Nucleus accumbens (tissue), 56 donors: ENCODE results near the gene RNU6-7.
A peak's percentile ranks its signal among the peaks of the same experiment; 100 is the strongest.

Source experiments
- DNase-seq, 56 donors: peaks; one replicate each; lab custom pipeline; 2025; lab: John Stamatoyannopoulos, UW

RNU6-7 gene

GRCh38 chr14:32202998-32203882, 1.4 kb downstream of the RNU6-7 start, which contains the start of gene RNU6-8:
RNU6-8 (minus strand) TSS chr14:32203269.
- peak; percentile 20 to 95 (median 84) for DNase-seq

- peak in 13 of 56 donors; percentile 1 to 33 (median 6) for DNase-seq
Measured at GRCh38 chr14:32203928-32204357, 2.1 kb downstream of the RNU6-7 start.

GRCh38 chr14:32205554-32205953, 3.7 kb downstream of the RNU6-7 start:
- no peak for DNase-seq

- DNase-seq = no peak
Measured at GRCh38 chr14:32205984-32206383, 4.1 kb downstream of the RNU6-7 start.

DNA sequence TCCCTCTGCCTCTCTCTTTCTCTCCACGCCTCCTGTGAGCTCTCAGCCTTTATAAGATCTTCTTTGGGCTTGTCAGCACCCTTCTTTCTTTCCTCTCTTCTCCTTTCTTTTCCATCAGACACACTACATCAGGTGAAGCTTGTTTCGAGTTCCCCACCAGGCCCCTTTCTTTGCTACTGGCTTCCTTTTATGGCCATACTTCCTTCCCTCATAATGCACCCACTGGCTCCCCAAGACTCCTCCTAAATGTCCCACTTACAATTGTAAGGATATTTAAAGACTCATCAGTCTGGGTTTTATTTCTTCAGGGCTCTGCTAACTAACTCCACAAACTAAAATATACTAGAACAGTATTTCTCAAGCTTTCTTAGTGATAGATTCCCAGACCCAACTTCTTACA, 4.7 kb downstream of the RNU6-7 start:
- DNase-seq = no peak

DNA sequence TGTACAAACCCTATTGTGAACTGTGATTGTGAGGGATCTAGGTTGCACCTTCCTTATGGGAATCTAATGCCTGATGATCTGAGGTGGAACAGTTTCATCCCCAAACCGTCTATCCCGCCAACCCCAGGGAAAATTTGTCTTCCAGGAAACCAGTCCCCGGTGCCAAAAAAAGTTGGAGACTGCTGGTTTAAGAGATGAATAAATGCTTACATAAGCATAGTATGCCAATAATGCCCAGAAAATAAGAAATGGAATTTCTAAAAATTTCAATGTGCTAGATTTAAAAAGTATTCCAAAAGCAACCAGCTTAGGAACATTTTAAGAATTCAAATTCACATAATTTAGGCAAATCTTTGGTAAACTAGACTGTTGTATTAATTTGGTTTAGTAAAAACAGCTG, 6.6 kb downstream of the RNU6-7 start:
- no peak for DNase-seq

- no peak for DNase-seq
Measured at GRCh38 chr14:32209471-32209870, 7.6 kb downstream of the RNU6-7 start.

GRCh38 chr14:32211068-32211404, 9.2 kb downstream of the RNU6-7 start:
- DNase-seq = no peak

DNA sequence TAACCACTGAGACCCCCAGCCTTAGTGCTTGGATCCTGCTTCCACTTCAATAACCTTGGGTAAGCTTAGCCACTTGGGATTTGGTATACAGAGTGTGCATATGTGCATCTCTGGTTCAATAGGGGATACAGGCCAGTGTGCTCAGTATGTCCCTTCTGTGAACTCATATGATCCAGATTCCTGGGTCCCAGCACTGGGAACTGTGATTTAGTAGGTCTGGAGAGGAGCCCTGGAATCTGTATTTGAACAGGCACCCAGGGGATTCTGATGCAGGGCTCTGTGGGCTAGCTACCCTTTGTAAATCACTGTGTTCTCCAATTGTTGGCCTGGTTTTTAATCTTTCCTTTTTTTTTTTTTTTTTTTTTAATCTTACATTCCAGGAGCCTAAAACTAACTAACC, 11.0 kb downstream of the RNU6-7 start:
- no peak for DNase-seq

GRCh38 chr14:32217301-32217700, 15.5 kb downstream of the RNU6-7 start:
- no peak for DNase-seq

DNA sequence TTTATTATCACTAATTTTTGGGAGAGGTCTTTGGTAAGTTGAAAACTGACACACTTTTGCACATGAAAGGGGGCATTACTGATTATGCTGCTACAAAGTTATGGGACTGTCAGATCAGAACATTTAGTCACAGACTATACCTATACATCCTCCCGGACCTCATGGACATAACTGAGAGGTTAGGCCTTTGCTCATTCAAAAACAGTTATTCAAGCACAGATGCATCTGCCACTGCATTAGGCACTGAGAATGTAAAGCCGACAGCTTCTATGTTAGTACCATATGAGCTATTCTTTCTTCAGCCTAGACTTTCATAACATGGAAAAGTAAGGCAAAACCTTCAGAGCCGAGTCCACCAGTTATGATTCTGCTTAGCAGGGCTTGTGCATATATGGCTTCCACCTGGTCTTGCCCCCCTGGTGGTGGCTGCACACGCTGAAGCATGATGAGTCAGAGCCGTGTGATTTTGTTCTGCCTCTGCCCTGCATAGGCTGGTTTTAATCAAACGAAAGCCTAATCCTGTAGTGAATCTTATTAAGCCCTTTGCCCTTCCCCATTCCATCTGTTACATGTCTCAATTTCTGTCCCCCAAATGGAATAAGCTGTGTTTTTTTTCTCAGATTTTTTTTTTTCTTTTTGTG, 23.0 kb downstream of the RNU6-7 start:
- DNase-seq = peak in 20 of 56 donors; percentile 1 to 57 (median 5)

- no peak for DNase-seq
Measured at GRCh38 chr14:32225378-32225920, 23.6 kb downstream of the RNU6-7 start.

DNA sequence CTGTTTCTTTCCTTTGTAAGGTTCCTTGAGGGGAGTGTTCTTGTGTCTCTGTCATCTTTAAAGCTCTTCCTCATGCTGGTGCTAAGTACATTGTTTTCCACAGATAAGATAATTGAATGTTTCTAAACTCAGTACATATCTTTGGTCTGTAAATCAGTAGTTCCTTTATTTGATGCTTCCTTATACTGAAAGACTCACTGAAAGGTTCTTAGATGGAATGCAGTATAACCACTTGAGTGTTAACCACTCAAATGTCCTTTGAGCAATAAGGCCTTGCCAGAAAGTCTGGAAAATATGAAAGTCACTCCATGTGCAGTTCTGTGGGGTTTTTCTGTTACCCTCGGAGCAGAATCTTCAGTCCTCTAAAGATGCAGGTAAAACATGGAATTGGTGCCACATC, 24.2 kb downstream of the RNU6-7 start:
- no peak for DNase-seq

- DNase-seq = no peak
Measured at GRCh38 chr14:32230181-32230580, 28.3 kb downstream of the RNU6-7 start.

DNA sequence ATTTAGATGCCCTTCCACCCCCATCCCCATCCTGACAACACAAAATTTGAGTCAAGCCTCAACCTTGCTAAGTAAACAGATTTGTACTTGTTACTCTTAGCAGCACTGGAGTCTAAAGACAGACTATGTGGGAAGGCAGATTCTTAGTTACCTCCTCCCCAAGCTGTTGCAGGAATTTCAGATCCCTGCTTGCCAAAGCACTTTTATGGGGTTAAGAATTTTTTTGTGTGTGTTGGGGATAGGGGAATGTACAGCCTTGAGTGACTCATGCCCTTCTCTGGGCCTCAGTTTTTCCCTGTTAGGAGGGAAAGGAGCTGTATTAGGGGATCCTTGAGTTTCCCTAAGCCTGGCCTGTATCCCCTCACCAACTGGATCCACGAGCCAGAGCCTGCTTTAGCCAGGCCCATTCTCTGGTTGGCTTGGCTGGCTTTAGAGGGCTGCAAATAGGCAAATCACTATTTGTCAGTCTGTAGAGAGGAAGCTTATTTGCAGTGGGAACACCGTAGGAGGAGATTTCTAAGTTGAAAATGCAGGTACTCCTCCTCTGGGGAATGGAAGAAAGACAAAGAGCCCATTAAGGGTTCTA, 28.9 kb downstream of the RNU6-7 start:
- no peak for DNase-seq

DNA sequence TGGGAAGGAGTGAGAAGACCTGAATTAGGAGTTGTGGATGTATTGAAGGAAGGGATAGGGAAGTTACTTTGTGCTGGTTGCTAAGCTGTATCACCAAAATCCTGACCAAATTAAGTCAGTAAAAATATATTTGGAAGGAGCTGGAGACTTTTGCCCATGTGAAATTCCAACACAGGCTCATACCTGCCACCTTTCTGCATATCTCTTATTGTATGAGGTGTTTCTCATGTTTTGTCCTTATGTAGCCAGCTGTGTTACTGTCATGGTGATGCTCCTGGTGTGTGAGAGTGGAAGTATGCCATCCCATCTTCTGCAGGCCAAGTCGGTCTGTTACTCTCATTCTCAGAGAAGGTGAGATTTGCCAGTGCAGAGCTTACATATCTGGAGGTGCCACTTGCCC, 30.6 kb downstream of the RNU6-7 start:
- no peak for DNase-seq

DNA sequence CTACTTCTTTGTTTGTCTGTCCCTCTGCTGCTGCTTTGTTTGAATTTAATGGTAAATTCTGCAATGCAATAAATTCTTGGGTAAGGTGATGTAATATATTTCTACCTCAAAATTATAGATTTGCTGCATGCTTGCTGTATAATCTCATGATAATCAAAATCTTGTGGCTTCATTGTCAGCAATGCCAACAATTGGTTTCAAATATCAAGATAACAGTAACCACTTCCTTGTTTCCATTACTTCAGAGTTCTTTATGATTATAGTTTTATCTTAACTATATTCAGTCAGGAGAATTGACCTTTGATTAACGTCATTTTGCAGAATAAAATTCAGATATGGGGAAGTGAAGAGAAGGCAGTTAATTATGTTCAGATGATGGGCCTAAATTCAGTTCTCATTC, 31.4 kb downstream of the RNU6-7 start:
- DNase-seq = no peak

DNA sequence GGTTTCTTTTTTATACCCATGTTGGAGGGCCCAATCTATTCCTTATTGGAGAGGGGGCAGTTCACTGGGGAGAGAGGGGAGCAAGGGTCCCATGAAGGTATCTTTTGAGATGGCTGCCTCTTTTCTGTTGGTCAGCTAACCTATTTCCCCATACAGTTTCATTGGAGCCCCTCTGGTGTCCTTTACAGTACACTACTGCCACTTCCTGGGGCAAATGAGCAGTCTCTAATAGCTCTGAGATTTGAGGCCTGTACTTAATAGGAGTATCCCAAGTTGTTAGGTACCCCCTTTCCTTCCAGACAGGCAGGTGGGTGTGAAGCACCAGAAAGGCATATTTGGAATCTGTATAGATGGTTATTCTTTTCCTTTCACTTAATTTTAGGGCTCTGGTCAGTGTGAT, 42.6 kb downstream of the RNU6-7 start:
- no peak for DNase-seq

DNA sequence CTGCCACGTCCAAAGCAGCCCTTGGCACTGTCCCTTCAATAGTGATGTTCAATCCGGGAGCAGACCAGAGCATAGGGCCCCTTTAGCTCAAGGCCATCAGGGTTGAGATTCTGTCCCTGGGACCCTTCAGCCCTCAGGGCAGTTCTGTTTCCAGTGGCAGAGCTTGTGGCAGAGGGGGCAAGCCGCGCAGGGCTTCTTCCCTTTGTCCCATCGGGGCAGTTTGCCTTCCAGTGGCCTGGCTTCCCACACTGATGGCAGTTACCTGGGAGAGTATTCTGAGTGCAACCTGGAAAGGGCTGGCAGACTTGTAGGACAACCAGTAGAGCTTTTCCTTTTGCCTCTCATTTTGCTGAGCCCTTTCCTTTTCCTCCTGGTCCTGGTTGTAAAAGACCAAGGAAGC, 44.9 kb downstream of the RNU6-7 start:
- DNase-seq = no peak

DNA sequence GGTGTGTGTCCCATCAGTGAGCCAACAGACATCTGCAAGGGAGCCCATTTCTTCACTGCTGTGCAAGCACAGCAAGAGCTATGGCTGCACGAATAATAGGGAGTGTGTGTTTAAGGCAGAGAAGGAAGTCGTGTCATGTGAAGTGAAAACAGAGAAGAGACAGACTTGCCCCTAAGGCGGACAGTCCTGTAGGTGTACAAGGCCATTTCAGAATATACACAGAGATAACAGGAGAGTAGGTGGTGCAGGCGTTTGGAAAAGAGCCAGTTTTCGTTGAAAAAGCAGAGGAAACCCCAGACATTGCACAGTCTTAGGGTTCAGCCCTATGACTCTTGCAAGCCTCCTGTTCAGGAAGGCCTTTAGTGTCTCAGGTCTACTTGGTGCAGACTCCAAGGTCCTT, 47.5 kb downstream of the RNU6-7 start:
- no peak for DNase-seq

DNA sequence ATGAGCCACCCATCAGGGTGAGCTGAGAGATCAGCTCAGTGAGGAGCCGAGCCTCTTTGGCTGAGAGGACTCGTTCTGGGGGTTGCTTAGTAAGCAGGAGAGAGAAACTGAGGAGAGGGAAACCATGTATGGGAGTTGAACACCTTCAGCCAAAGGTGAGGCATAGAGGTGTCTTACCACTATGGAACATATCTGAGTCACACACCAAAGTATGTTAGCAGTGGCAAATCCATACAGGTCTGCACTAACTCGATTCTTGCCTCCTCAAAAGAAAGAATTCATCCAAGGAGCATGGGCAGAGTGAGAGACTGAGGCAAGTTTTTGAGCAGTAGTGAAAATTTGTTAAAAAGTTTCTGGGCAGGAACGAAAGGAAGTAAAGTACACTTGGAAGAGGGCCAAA, 47.9 kb downstream of the RNU6-7 start:
- DNase-seq = no peak
